AG04450 (cell line): ENCODE measurements around the gene FOXS1. TPM values are rescaled to one million over a fixed set of nuclear protein-coding genes. Genes with fewer than 3 reads are reported as not detected.

Experiments
- CTCF ChIA-PET: fragments of 300-600, 350-600 bp; formaldehyde crosslinking; extraction: SDS; loops from one replicate; lab custom pipeline; 2022; ENCODE audit warnings: antibody characterized with exemption, inconsistent platforms; lab: Charles Lee
- POLR2A ChIA-PET: fragments of 350-600 bp; formaldehyde crosslinking; extraction: SDS; loops from one replicate; lab custom pipeline; 2021; ENCODE audit warnings: antibody characterized with exemption, inconsistent platforms; lab: Yijun Ruan, JAX
- DNase-seq: peaks from one replicate; pipeline ENCODE4 v3.0.0-alpha.2; 2011; ENCODE audit warnings: low read depth, low spot score
- H3K27ac ChIP-seq: one replicate; pipeline ENCODE4 v1.5.1; 2012; ENCODE audit warnings: low read depth, low read length, control low read depth
- H3K27me3 ChIP-seq: one replicate; pipeline ENCODE4 v1.6.0; 2012; ENCODE audit warnings: low read length; ENCODE audit not compliant: control insufficient read depth, insufficient read depth
- H3K4me3 ChIP-seq: 2 replicates; pipeline ENCODE4 v1.5.1; 2011; ENCODE audit warnings: mild to moderate bottlenecking, low read depth, low read length, control low read depth
- H3K9me3 ChIP-seq: 2 replicates; pipeline ENCODE4 v1.5.1; 2012; ENCODE audit warnings: low read length; ENCODE audit not compliant: control insufficient read depth, insufficient read depth
- CTCF ChIP-seq: IDR thresholded peaks from 2 replicates; pipeline ENCODE4 v1.5.1; 2011; ENCODE audit warnings: low read depth, low read length, control low read depth, inconsistent platforms
- polyA plus RNA-seq: library from polyadenylated mRNA; depleted of rRNA; stranded (reverse); fragments of >200 nt; gene quantifications from 2 replicates; pipeline ENCODE4 v1.2.3, GENCODE V29; 2011

Gene FOXS1
- polyA plus RNA-seq, 1 experiment = not detected

GRCh38 chr20:31820228-31820627, 25.2 kb downstream of the FOXS1 start:
- no peak overlapping the region for H3K27ac ChIP-seq
- CTCF ChIA-PET = interaction anchor here (1.0 to 1.5 kb wide), 2 partner anchors 27 to 33 kb away, joined by 4 read pairs; no protein-coding TSS in a partner anchor
- H3K27me3 ChIP-seq = no peaks in the 10 kb centered on the region
- POLR2A ChIA-PET = no interaction called here
- TF ChIP-seq CTCF = no peak
- no peak overlapping the region for H3K4me3 ChIP-seq
- DNase-seq = no peak
- H3K9me3 ChIP-seq = no peaks in the 10 kb centered on the region

GRCh38 chr20:31819083-31819784, 26.2 kb downstream of the FOXS1 start, which contains the start of gene MYLK2:
Gene MYLK2, plus strand, starts transcription at chr20:31819356. Its CDS starts 225 bp downstream, at chr20:31819581.
- H3K27ac ChIP-seq = no peak within 1 kb of the TSS
- no peaks in the 10 kb centered on the region for H3K27me3 ChIP-seq
- H3K4me3 ChIP-seq = no peak within 1 kb of the TSS
- POLR2A ChIA-PET = no interaction called here
- CTCF ChIA-PET = interaction anchor here (1.0 to 1.5 kb wide), 3 partner anchors 28 to 34 kb away, joined by 3 to 4 read pairs (median 4); no protein-coding TSS in a partner anchor
- H3K9me3 ChIP-seq = no peaks in the 10 kb centered on the region
- no peak for TF ChIP-seq CTCF
- no peak for DNase-seq

- CTCF ChIA-PET = interaction anchor here (1.0 to 1.8 kb wide), 4 partner anchors 29 to 133 kb away, joined by 3 to 7 read pairs (median 4); partner anchors contain the start of gene PDRG1
- Histone ChIP-seq H3K27me3 (no peaks in the 10 kb centered on the region), H3K4me3 (no peak overlapping the region), H3K9me3 (no peaks in the 10 kb centered on the region), H3K27ac (no peak overlapping the region)
- TF ChIP-seq CTCF = no peak
- POLR2A ChIA-PET = no interaction called here
- DNase-seq = no peak
Measured at GRCh38 chr20:31818376-31818908, 27.0 kb downstream of the FOXS1 start.

- H3K27me3 ChIP-seq = no peaks in the 10 kb centered on the region
- TF ChIP-seq CTCF = no peak
- H3K27ac ChIP-seq = no peak overlapping the region
- H3K4me3 ChIP-seq = no peak overlapping the region
- ChIA-PET POLR2A (interaction anchor here (0.7 kb wide), 1 partner anchor 16 kb away, joined by 3 read pairs; no protein-coding TSS in a partner anchor), CTCF (interaction anchor here (1.0 to 1.8 kb wide), 3 partner anchors 36 to 134 kb away, joined by 4 to 7 read pairs (median 5); partner anchors contain the start of gene PDRG1)
- H3K9me3 ChIP-seq = no peaks in the 10 kb centered on the region
- no peak for DNase-seq
Measured at GRCh38 chr20:31817461-31817860, 27.9 kb downstream of the FOXS1 start.

GRCh38 chr20:31816221-31816620, 29.2 kb downstream of the FOXS1 start:
- no peak overlapping the region for H3K4me3 ChIP-seq
- H3K27ac ChIP-seq = no peak overlapping the region
- ChIA-PET CTCF (interaction anchor here (1.3 kb wide), 1 partner anchor 30 kb away, joined by 4 read pairs; no protein-coding TSS in a partner anchor), POLR2A (no interaction called here)
- no peak for DNase-seq
- H3K9me3 ChIP-seq = no peaks in the 10 kb centered on the region
- no peak for TF ChIP-seq CTCF
- H3K27me3 ChIP-seq = no peaks in the 10 kb centered on the region
